GM21529 (cell line): ENCODE measurements around the gene MSANTD4.
A peak's percentile ranks its signal among the peaks of the same experiment; 100 is the strongest.
"Not testable (repeated sequence)": the region's sequence is repeated elsewhere in the genome, so short reads cannot be mapped to it uniquely, and the experiment has no call there.

Experiments
- ATAC-seq: cut with Tn5 transposase; IDR thresholded peaks from one replicate; pipeline ENCODE4 v1.9.1; 2021; ENCODE audit not compliant: unreplicated experiment

Gene MSANTD4

DNA sequence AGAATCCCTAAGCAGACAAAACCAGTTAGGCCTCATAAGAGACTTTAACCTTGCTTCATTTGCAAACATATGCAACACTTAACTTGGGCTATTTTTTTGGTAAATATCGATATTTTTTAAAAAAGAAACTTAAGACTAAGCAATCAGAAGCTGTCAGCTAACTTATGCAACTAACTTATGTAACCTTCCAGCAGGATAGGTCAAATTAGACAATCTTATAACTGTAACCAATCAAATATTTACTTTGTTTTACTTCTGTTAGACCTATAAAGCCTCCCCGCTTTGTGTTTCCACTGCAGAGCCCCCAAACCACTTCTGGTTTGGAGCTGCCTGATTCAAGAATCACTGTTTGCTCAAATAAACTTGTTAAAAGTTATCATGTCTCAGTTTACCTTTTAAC lies 8.0 kb downstream of the MSANTD4 start:
- no peak for ATAC-seq

DNA sequence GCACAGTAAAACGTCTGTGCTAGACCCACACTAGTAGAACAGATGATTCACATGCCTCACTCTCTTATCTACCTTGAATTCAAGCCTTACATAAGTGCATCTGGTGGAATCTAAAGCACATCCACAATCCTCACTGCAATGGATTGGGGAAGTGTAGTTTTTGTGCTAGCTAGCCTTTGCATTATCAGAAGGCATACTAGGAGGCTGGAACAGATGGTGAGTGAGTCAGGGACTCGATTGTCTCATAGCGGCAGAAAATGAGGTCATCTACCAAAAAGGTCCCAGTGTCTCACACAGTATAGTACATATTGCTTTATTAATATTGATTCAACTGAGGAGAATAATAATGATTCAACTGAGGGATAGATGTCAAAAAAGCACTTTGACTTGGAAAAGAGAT lies 9.3 kb downstream of the MSANTD4 start:
- no peak for ATAC-seq

DNA sequence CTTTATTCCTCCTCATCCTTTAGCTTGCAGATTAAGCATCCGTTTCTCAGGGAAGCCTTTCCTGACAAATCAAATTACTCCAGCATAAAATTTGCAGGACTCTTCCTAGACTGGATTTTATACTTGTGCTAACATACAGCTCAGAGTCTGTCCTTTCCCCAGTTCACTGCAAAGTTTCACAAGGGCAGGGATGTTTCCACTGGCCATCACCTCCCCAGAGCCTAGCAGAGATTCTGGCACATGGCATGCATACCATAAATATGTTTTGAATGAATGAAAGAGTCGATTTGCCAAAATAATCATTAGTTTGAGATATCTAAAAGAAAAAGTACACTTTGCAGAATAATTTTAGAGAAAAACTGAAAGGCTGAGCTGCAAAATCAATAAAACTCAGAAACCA lies 10.6 kb downstream of the MSANTD4 start:
- ATAC-seq: no peak

DNA sequence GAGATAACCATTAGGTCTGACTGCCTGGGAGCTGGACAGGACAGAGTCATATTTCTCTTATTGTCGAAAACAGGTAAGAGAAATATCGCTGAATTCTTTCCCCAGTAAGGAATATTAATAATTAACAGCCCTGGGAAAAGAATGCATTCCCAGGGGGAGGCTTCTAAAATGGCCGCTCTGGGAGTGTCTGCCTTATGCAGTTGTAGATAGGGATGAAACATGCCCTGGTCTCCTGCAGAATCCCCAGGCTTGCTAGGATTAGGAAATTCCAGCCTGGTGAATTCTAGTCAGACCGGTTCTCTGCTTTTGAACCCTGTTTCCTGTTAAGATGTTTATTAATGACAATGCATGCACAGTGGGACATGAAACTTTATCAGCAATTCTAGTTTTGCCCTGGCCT lies 18.9 kb downstream of the MSANTD4 start:
- not testable (repeated sequence) for ATAC-seq

DNA sequence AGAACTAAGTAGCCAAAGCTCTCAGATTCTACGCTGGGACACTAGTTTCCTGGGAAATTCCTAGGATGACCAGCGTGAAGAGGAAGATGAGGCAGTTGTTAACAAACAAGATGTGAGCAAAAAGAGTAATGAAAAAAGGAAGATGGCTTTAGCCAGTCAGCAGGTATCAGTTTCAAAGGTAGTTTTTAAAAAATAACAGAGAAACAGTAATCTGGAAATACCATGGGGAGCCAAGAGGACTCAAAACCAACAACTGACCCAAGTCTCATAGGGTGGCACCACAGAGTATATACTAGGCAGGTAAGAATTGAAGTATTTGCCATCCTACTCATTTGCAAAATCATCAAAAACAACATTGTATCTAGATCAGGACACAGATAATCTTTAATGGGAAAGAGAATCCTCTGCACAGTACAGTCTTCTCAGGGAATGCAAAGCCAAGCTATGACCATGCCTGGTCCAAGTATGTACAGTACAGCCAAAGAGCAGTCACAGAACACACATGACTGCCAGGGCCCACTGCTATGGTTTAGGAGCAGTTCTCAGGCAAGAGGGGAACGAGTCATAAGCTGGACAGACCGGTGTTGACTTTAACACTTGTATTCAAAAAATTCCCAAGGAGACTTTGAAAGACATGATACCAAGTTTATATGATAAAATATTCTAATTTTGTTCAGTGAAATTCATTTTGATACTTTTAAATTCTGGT lies 20.6 kb downstream of the MSANTD4 start:
- ATAC-seq: peak; percentile 54

DNA sequence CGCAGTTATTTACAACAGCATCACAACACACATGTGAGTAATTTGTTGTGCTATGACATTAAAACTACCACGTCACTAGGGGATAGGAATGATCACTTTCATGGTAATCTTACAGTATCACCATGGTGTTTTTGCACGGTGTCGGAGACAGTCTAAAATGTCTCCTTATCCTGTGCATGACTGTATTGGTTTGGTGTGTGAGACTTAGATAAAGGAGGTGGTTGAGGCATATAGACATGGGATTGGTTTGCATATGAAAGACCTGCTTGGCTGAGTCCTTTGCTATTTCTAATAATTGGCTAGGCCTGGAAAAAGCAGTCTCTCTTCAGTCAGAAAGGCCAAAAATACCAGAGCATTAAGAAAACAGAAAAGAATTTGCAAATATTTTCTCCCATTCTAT lies 30.2 kb downstream of the MSANTD4 start:
- no peak for ATAC-seq

DNA sequence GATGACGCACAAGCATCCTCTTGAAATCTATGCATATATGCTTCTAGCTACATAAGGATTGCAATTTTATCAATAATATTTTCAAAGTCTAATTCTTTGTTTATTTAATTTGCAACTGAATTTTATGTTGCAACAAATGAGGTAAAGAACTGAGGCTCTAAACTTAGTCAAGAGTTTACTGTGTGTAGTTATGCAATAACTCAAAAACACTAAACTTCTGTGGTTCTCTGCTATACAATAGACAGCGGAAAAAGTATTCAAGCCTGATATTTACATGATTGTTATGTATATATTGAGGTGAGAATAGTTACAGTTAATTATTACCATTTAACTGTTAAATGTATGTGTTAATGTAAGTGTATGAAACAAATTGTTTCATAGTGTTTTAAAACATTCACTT lies 32.9 kb downstream of the MSANTD4 start:
- ATAC-seq: no peak

DNA sequence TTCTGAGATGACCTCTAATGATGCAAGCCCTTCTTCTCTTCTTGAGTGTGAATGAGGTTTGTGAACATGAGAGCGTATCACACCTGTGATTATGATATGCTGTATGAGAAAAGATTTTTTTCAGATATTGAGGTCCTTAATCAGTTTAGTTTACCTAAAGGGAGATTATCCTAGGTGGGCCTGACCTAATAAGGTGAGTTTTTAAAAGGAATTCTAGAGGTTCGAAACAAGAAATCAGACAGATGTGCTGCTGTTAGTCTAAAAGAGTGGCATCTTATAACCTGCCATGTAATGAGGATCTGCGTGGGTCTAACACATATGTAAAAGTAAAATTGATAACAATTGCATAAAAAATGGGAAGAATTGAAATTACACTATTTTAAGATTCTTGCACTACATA lies 33.8 kb downstream of the MSANTD4 start:
- ATAC-seq: no peak

DNA sequence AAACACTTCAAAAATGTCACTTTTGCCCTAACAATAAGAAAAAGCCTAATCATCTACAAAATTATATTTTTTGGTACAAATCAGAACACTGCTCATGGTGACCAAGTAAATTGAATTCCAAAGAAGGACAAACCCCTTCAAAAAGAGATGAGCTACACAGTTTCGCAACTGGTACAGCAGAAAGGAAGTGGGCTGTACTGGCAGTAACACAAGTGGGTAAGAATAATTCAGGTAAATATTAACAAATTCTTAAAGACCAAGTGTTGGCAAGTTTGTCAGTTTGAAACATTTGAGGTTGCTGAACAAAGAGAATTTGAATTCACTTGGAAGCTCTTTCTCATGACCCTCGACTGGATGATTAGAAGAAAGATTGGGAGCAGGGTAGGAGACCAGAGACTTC lies 35.5 kb downstream of the MSANTD4 start:
- no peak for ATAC-seq

DNA sequence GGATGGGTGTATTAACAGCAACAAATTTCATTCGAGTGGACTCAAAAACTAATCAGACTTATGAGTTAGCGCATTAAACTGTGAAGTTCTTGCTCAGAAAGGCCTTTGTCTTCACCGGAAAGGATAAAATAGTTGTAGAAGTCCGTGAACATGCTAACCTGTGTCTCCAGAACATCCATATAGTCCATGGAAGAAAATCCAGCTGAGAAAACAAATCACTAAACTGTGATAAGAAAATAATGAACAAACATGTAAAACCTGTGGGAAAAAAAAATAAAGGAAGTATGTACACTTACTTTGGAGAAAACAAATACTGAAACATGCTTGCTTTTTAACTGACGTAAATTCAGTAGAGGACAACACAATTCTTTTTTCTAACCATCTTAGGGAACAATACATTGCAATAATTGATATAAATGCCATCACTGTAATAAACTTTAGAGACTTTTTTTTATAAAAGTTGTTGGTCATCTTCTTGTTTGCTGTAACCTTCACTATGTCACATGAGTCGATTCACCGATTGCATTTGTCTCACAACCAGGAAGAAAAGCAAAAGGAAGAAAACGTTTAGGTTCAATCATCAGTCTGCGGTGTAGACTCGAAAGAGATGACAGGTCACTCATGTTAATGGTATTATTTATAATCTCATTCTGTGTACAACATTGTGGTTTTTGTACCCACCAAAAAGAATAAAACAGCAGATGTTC lies 41.9 kb downstream of the MSANTD4 start:
- no peak for ATAC-seq

DNA sequence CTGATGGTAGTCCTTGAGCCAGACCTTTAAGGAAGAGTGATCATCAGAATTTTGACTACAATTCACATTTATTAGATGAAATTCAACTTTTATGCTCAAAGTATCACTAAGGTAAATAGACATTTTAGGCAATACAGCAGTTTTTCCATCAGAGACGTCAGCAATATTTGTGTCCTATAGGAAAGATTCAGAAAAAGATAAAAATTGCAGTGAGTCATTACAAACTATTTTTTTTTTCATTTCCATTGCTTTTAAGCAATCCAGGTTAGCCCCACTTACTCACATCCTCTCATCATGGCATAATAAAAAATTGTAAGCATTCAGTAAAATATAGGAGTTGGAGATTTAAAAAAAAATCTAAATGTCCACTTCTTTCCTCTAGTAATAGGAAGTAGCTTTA lies 46.9 kb downstream of the MSANTD4 start:
- ATAC-seq: no peak

DNA sequence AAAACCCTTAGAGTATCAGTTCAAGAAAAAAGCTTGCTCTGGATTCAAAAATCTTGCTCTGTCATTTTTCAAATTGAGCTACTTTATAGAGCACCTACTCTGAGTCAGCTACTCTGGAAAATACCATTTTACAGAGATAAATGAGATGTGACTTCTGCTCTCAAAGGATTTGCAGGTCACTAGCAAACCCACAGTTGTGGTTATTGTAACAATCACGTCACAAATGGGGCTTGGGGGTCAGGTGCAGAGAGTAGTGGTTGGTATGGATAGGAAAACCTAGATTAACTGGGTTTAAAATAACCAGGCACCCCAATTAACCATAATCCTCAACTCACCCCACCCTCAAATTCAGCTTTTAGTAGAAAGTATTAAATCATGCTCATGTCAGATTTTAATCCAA lies 52.3 kb downstream of the MSANTD4 start:
- ATAC-seq: no peak

DNA sequence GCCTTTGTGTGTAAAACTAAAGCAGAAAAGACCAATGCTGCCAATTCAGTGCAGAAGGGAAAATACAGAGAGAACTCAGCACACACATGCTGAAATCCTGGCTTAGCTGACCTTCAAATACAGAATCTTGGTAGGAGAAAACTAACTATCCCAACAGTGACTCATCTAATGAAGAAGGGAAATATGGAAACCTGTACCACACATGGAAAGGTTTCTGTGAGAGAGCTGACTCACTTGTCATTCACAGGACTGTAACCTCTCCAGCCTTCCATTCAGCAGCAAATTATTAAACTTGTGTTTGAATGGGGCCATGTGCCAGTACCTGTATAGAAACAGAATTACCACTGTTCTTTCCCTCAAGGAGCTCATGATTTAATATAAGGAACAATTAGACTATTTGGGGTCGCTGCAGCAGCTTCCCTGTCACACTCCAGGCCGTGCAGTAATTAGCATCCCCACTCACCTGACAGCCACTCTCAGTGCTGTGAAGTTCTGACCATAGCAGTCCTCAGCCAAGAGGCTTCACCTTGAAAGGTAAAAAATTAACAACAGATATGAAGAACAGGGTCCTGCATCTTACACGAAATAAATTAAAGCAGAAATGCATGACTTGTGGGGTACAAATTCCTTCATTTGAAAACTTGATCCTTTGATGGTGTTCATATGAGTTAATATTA lies 53.9 kb downstream of the MSANTD4 start:
- ATAC-seq: no peak

DNA sequence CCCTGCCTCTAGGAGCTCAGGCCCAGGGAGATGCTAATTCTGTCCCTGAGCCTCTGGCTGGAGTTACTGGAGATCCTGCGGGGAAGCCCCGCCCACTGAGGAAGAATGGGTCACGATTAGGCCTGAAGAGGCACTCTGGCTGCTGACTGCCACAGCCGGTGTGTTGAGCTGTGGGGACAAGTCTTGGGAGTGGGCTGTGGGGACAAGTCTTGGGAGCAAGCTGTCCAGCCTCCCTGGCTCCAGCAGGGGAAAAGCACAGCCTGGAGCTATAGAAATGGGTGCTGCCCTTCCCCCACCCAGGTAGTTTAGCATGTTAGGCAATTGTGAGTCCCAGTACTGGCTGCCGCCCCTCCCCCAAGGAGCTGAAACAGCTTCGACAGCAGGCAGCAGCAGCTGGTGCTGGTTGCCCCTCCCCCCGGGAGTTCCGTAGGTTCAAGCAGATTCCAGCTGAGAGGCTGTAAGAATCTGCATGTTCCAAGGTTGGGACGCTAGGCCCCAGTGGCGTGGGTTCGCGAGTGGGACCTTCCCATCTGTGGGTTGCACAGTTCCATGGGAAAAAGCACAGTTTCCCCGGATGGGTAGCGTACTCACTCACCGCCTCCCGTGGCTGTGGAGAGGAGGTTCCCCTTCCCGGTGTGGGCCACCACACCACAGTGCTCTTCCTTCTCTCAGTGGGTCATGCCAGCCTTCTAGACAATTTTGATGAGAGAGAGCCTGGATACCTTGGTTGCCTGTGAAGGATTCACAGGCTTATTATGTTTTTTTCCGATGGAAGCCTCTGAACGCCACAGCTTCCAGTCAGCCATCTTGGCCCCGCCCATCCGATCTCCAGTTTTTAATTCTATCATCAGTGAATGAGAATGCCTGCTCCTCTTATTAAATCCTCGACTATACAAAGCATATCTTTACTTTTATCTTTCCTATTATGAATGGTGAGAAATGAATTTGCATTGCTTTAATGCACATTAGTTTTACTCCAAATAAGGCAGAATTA lies 61.5 kb downstream of the MSANTD4 start:
- no peak for ATAC-seq
